A673 (cell line): ENCODE results near the gene PKN1.

Source experiments
- CTCF ChIP-seq: fragments of 300-800, 200-600 bp; sonication (generic); conservative IDR thresholded peaks from 2 replicates; pipeline ENCODE4 v1.5.1; 2017; ENCODE audit warnings: low read depth, mild to moderate bottlenecking, antibody characterized with exemption, low read length, moderate library complexity, mixed read lengths
- EZH2 ChIP-seq: fragments of 200-600 bp; sonication (generic); IDR thresholded peaks from 2 replicates; pipeline ENCODE4 v1.6.1; 2017; ENCODE audit warnings: borderline replicate concordance, low read depth, mild to moderate bottlenecking, mixed read lengths, antibody characterized with exemption, low read length; ENCODE audit not compliant: poor library complexity, severe bottlenecking

- TF ChIP-seq CTCF = no peak
- no peak for TF ChIP-seq EZH2
Observed at GRCh38 chr19:14476327-14476672, 43.2 kb downstream of the PKN1 start.
